Mesodermal cell (in vitro differentiated cells): Measurements from ENCODE around the gene CPNE2.
"Not testable (repeated sequence)": the region's sequence is repeated elsewhere in the genome, so short reads cannot be mapped to it uniquely, and the experiment has no call there.

Experiments used
- H3K27ac ChIP-seq: 2 replicates; pipeline ENCODE4 v1.7.0; 2013; ENCODE audit warnings: mild to moderate bottlenecking, low read depth, low read length, moderate library complexity; ENCODE audit not compliant: severe bottlenecking
- H3K36me3 ChIP-seq: 2 replicates; pipeline ENCODE4 v1.7.1; 2013; ENCODE audit warnings: mild to moderate bottlenecking, low read length, moderate library complexity; ENCODE audit not compliant: control insufficient read depth, insufficient read depth
- H3K4me1 ChIP-seq: one replicate; pipeline ENCODE4 v1.7.1; 2013; ENCODE audit warnings: mild to moderate bottlenecking, low read length; ENCODE audit not compliant: insufficient read depth, control insufficient read depth, poor library complexity, severe bottlenecking
- H3K4me3 ChIP-seq: 2 replicates; pipeline ENCODE4 v1.7.0; 2013; ENCODE audit warnings: low read length, control low read depth, mild to moderate bottlenecking; ENCODE audit not compliant: insufficient read depth, poor library complexity, severe bottlenecking; ENCODE audit errors: extremely low read depth
- H3K9me3 ChIP-seq: 2 replicates; pipeline ENCODE4 v1.7.1; 2013; ENCODE audit warnings: mild to moderate bottlenecking, low read length, moderate library complexity; ENCODE audit not compliant: control insufficient read depth
- WGBS, 2 experiments: methylation state at CpG; one replicate each; pipeline ENCODE4 v1.1.5; 2013; ENCODE audit warnings: missing lambda C conversion rate in 2 of 2; ENCODE audit not compliant: insufficient coverage in 2 of 2; 5-methylcytosine and 5-hydroxymethylcytosine counted together

Gene CPNE2

DNA sequence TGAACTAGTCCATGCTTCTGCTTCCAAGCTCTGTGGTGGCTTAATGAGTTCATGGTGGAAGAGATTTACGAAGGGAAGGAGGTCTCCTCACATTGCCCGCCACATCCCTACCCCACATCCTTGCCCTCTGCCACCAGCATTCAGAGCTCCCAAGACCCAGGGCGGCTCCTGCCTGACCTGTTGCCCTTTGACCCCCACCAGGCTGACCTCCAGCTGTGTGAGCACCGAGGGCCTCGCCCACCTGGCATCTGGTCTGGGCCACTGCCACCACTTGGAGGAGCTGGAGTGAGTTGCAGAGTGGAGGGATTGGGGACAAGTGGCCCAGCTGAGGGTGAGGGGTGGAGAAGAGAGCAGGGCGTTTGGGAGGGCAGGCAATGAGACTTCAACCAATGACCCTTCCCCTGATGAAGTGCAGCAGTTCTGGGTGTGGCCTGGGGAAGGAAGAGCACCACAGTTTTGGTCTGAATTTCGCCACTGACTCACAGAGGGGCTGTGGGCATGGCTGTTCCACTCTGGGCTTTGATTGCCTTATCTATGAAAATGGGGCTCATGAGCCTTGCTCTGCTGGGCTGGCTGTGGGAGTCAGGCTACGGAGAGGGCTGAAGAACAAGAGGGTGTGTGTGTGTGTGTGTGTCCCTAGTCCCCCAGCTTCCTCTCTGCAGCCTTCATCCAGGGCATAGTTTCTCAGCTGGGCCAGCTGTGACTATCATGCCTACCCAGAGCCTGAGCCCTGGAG lies 22.6 kb upstream of the CPNE2 start:
- WGBS, 2 experiments = 72 to 85% methylated on average over 3 to 5 of the region's 8 CpGs
- Histone ChIP-seq H3K4me3 (no peak overlapping the region), H3K9me3 (no peaks in the 10 kb centered on the region), H3K36me3 (no peaks in the 10 kb centered on the region), H3K4me1 (no peaks in the 10 kb centered on the region), H3K27ac (no peak overlapping the region)

GRCh38 chr16:57070424-57070823 lies 22.0 kb upstream of the CPNE2 start:
- no peaks in the 10 kb centered on the region for H3K9me3 ChIP-seq
- H3K27ac ChIP-seq = no peak overlapping the region
- no peak overlapping the region for H3K4me3 ChIP-seq
- WGBS, 2 experiments = 100% methylated on average over 2 of the region's 2 CpGs; no CpG with 5 or more reads in 1 of the 2 experiments
- no peaks in the 10 kb centered on the region for H3K36me3 ChIP-seq
- no peaks in the 10 kb centered on the region for H3K4me1 ChIP-seq

DNA sequence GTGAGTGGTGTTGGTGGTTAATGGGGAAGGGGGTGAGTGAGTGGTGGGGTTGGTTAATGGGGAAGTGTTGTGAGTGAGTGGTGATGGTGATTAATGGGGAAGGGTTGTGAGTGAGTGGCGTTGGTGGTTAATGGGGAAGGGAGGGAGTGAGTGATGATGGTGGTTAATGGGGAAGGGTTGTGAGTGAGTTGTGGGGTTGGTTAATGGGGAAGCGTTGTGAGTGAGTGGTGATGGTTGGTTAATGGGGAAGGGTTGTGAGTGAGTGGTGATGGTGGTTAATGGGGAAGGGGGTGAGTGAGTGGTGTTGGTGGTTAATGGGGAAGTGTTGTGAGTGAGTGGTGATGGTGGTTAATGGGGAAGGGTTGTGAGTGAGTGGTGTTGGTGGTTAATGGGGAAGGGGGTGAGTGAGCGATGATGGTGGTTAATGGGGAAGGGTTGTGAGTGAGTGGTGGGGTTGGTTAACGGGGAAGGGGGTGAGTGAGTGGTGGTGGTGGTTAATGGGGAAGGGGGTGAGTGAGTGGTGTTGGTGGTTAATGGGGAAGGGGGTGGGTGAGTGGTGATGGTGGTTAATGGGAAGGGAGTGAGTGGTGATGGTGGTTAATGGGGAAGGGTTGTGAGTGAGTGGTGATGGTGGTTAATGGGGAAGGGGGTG lies 21.2 kb upstream of the CPNE2 start:
- 92 to 97% methylated on average over 4 of the region's 4 CpGs for WGBS, 2 experiments
- not testable (repeated sequence) for H3K9me3 ChIP-seq, H3K36me3 ChIP-seq, H3K27ac ChIP-seq, H3K4me3 ChIP-seq, H3K4me1 ChIP-seq

DNA sequence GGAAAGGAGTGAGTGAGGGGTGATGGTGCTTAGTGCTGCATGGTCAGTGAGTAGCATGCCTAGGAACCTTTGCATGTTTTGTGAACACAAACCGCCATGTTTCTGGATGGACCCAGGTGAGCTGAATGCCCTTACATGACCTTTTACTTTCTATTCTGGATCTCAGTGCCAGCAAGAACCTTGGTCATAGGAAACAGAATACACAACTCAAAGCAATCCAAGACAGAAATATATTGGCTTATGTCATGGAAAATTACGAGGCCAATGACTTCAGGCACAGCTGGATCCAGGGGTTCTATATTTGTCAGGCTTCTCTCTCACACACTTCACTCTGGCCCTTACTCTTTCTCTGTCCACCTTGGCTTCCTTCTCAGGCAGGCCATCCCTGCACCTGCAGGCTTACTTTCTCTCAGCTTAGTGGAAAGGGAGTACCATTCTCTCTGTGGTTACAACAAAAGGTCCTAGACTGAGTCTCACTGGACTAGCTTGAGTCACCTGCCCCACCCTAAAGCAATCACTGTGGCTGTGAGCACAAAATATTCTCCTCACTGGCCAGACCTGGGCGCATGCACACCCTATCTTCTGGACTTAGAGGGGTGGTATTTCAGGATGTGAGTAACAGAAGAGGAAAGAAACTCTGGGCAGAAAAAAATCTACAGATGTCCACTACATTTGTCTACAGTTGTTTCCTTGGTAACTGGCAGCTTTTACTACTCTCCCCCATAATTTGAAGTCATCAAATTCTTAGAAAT lies 20.4 kb upstream of the CPNE2 start:
- Histone ChIP-seq H3K4me1 (no peaks in the 10 kb centered on the region), H3K27ac (no peak overlapping the region), H3K36me3 (no peaks in the 10 kb centered on the region), H3K9me3 (no peaks in the 10 kb centered on the region), H3K4me3 (no peak overlapping the region)
- WGBS, 2 experiments = 100% methylated on average over 1 to 2 of the region's 3 CpGs

DNA sequence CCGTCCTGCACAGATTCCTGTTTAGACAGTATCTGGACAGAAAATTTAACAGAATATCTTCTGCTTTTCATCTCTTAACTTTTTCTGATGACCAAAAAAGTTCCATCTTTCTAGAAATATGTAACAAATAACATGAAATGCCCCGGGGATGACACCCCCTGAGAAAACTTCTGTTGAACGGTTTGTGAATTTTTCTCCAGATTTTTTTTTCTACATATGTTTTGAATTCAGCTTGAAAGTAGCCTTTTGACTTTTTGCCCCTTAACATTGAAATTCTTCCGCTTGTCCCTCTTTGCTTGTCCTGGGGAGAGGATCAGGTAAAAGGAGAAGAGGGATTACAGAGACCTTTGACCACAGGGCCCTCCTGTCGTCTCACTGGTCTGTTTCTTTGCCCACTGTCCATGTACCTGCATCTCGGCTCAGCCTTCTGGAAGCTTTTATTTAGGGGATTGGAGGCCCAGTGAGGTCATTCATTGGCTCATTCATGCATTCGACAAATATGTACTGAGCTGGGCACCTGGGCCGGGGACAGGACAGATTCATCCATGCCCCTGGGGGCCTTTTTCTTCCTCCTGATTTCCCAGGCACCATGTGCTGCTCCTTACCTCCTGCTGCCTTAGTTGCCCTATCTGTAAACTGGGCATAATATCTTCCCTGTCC lies 19.6 kb upstream of the CPNE2 start:
- no peak overlapping the region for H3K27ac ChIP-seq
- WGBS, 2 experiments = 79 to 83% methylated on average over 4 to 6 of the region's 8 CpGs
- H3K36me3 ChIP-seq = no peaks in the 10 kb centered on the region
- H3K4me1 ChIP-seq = no peaks in the 10 kb centered on the region
- H3K9me3 ChIP-seq = no peaks in the 10 kb centered on the region
- no peak overlapping the region for H3K4me3 ChIP-seq

DNA sequence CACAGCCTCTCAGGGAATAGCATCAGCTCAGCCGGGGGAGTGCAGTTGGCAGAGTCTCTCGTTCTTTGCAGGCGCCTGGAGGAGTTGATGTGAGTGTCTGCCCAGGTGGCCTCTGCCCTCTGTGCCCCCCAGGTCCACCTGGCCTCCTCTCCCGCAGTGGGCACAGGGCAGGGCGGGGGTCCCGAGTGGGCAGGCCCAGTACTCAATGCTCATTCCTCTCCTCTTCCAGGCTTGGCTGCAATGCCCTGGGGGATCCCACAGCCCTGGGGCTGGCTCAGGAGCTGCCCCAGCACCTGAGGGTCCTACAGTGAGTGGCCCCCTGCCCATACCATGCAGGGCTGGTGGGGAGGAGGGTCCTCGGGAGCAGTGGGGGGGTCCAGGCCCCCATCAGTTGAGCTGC lies 14.7 kb upstream of the CPNE2 start:
- Histone ChIP-seq H3K4me3 (no peak overlapping the region), H3K4me1 (no peaks in the 10 kb centered on the region), H3K9me3 (no peaks in the 10 kb centered on the region), H3K27ac (no peak overlapping the region), H3K36me3 (no peaks in the 10 kb centered on the region)
- 90% methylated on average over 2 to 6 of the region's 7 CpGs for WGBS, 2 experiments

GRCh38 chr16:57081744-57082143 lies 10.6 kb upstream of the CPNE2 start:
- no peaks in the 10 kb centered on the region for H3K9me3 ChIP-seq
- H3K4me1 ChIP-seq = no peaks in the 10 kb centered on the region
- no peaks in the 10 kb centered on the region for H3K36me3 ChIP-seq
- H3K4me3 ChIP-seq = no peak overlapping the region
- no peak overlapping the region for H3K27ac ChIP-seq

DNA sequence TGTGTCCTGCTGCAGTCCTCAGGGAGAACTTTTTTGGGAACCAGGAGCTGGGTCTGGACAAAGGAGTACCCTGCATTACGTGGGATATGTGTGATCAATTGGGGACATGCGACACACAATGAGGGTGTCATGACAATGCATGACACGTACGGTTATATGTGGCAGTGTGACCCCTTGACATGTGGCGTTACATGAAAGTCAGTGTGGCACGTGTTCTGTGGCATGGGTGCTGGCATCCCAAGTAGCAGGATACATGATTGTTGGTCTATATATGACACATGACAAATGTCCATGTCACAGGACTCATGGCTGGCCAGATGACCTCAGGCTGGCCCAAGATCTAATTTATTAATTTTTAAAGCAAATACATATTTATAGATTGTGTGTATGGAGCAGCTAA lies 9.7 kb upstream of the CPNE2 start:
- H3K27ac ChIP-seq = no peak overlapping the region
- WGBS, 2 experiments = 92 to 96% methylated on average over 6 of the region's 6 CpGs
- no peaks in the 10 kb centered on the region for H3K4me1 ChIP-seq
- H3K36me3 ChIP-seq = no peaks in the 10 kb centered on the region
- H3K9me3 ChIP-seq = no peaks in the 10 kb centered on the region
- no peak overlapping the region for H3K4me3 ChIP-seq

DNA sequence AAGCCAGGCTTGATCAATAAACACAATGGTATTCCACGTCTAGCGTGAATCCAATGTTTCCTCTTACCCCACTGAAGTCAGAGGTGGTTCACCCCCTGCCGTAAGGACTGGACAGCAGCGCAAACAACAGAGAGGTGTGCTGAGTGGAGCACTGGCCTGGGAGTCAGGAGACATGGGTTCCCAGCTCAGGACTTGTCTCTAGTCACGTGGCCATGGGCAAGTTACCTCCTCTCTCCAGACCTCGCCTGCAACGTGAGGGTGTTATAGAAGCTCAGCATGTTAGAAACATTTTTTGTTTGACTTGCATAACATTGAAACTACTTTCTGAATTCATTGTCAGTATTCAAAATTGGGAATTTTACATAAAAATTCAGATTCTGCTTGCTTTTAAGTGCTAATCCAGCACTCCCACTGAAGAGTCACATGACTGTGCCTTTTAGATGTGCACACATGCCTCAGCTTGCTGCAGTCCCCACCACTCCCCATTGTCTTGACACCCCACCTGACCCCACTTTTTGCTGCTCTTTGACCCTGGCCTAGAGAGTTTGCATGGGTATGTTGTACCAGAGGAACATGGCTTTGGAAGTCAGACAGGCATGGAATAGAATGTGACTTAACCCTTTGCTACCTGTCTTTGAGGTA lies 8.8 kb upstream of the CPNE2 start:
- H3K4me3 ChIP-seq = no peak overlapping the region
- H3K9me3 ChIP-seq = no peaks in the 10 kb centered on the region
- H3K27ac ChIP-seq = no peak overlapping the region
- no peaks in the 10 kb centered on the region for H3K36me3 ChIP-seq
- 51 to 59% methylated on average over 3 to 4 of the region's 7 CpGs for WGBS, 2 experiments
- no peaks in the 10 kb centered on the region for H3K4me1 ChIP-seq

DNA sequence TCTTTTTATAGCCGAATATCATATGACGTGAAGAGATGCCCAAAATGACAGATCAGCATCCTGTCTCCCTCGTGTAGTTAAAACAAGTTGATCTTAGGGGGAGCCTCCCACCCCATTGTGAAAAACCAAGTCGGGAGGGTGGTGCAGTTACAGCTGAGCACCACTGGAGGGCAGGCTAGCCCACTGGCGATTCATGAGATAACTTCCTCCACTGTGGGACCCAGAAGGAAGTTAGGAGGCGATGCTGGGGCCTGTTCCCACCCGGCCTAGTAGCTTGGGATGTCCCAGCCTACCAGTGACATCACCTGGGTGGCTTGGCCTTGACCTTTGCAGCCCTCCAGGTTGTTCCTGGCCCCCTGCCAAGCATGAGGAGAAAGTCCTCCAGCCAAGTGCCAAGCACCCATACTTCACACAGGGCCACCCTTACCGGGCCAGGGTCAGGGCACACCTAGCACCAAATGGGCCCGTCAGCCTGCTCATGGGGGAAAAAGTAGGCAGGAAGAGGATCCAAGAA lies 8.1 kb upstream of the CPNE2 start:
- Histone ChIP-seq H3K4me3 (no peak overlapping the region), H3K9me3 (no peaks in the 10 kb centered on the region), H3K4me1 (no peaks in the 10 kb centered on the region), H3K36me3 (no peaks in the 10 kb centered on the region), H3K27ac (no peak overlapping the region)
- 20 to 21% methylated on average over 6 to 7 of the region's 9 CpGs for WGBS, 2 experiments
